PFSK-1 (cell line): ENCODE results near the gene DNAH1.

Experiments
- FOXP2 ChIP-seq: optimal IDR thresholded peaks from 2 replicates; pipeline ENCODE3; 2011; ENCODE audit warnings: borderline replicate concordance, control low read depth, inconsistent platforms; ENCODE audit not compliant: insufficient read depth; ENCODE audit errors: extremely low read length, extremely low read depth
- POLR2AphosphoS5 ChIP-seq: IDR thresholded peaks from 2 replicates; pipeline ENCODE4 v1.6.1; 2012; ENCODE audit warnings: low read depth, mild to moderate bottlenecking, control low read depth, low read length, moderate library complexity
- REST ChIP-seq, 2 experiments: IDR thresholded peaks; 2 replicates each; pipeline versions ENCODE4 v1.6.1 to v1.8.0; 2011 to 2012; ENCODE audit warnings: low read depth in 2 of 2, low read length in 2 of 2, control low read depth in 1 of 2, inconsistent platforms in 1 of 2, mild to moderate bottlenecking in 1 of 2, moderate library complexity in 1 of 2; ENCODE audit not compliant: insufficient read depth in 1 of 2
- SIN3A ChIP-seq: IDR thresholded peaks from 2 replicates; pipeline ENCODE4 v1.6.1; 2012; ENCODE audit warnings: mild to moderate bottlenecking, low read length, moderate library complexity, borderline replicate concordance; ENCODE audit not compliant: insufficient read depth
- TAF1 ChIP-seq: IDR thresholded peaks from 2 replicates; pipeline ENCODE4 v1.6.1; 2012; ENCODE audit warnings: low read length, control low read depth, borderline replicate concordance; ENCODE audit not compliant: insufficient read depth

The DNAH1 gene

GRCh38 chr3:52367891-52368880 is 52.1 kb downstream of the DNAH1 start:
- no peak for TF ChIP-seq POLR2AphosphoS5
- no peak for TF ChIP-seq SIN3A
- TF ChIP-seq TAF1 = no peak
- TF ChIP-seq FOXP2 = no peak
- no peak for TF ChIP-seq REST (IDR thresholded peaks at IDR 0.05; ENCODE audit: insufficient read depth in 1 of 2, low read depth in 2 of 2, low read length in 2 of 2)

GRCh38 chr3:52370531-52370930 is 54.4 kb downstream of the DNAH1 start:
- TF ChIP-seq TAF1 = no peak
- no peak for TF ChIP-seq SIN3A

GRCh38 chr3:52372822-52373504 is 56.8 kb downstream of the DNAH1 start:
- TF ChIP-seq POLR2AphosphoS5 (no peak), FOXP2 (no peak), TAF1 (no peak), REST (IDR thresholded peaks at IDR 0.05; ENCODE audit: insufficient read depth in 1 of 2, low read depth in 2 of 2, low read length in 2 of 2) (no peak), SIN3A (no peak)

- no peak for TF ChIP-seq TAF1
- TF ChIP-seq SIN3A = no peak
- TF ChIP-seq FOXP2 = no peak
- TF ChIP-seq REST (IDR thresholded peaks at IDR 0.05; ENCODE audit: insufficient read depth in 1 of 2, low read depth in 2 of 2, low read length in 2 of 2) = no peak
Observed at GRCh38 chr3:52373676-52374075, 57.6 kb downstream of the DNAH1 start.

- TF ChIP-seq POLR2AphosphoS5 = no peak
- no peak for TF ChIP-seq FOXP2
- TF ChIP-seq REST (IDR thresholded peaks at IDR 0.05; ENCODE audit: insufficient read depth in 1 of 2, low read depth in 2 of 2, low read length in 2 of 2) = no peak
- no peak for TF ChIP-seq SIN3A
- no peak for TF ChIP-seq TAF1
Observed at GRCh38 chr3:52374173-52374572, 58.1 kb downstream of the DNAH1 start.
